Liver (tissue), 9 donors: ENCODE measurements around the gene LMF2. TPM values are rescaled to one million over a fixed set of nuclear protein-coding genes. Genes with fewer than 3 reads are reported as not detected.

Experiments used
- DNase-seq: peaks from one replicate; pipeline ENCODE4 v3.0.0-alpha.2; 2017; ENCODE audit warnings: low spot score
- H3K27ac ChIP-seq, 2 donors: one replicate each; pipeline ENCODE4 v1.7.0; 2013; ENCODE audit warnings: inconsistent platforms in 2 of 2, low read length in 2 of 2, control low read depth in 1 of 2, low read depth in 1 of 2, mild to moderate bottlenecking in 1 of 2
- H3K27me3 ChIP-seq, 4 donors: one replicate each; pipeline versions ENCODE4 v1.6.1 to v1.7.0; 2013; ENCODE audit warnings: low read length in 3 of 4, inconsistent platforms in 1 of 4, mild to moderate bottlenecking in 1 of 4, moderate library complexity in 1 of 4; ENCODE audit not compliant: control insufficient read depth in 4 of 4, insufficient read depth in 4 of 4
- H3K36me3 ChIP-seq, 4 donors: one replicate each; pipeline versions ENCODE4 v1.6.1 to v1.7.0; 2013; ENCODE audit warnings: low read length in 3 of 4, mild to moderate bottlenecking in 3 of 4, low read depth in 1 of 4, moderate library complexity in 1 of 4; ENCODE audit not compliant: control insufficient read depth in 4 of 4, insufficient read depth in 3 of 4
- H3K4me1 ChIP-seq, 4 donors: one replicate each; pipeline versions ENCODE4 v1.6.1 to v1.7.0; 2013; ENCODE audit warnings: low read length in 3 of 4, mild to moderate bottlenecking in 3 of 4, moderate library complexity in 1 of 4; ENCODE audit not compliant: control insufficient read depth in 4 of 4, insufficient read depth in 4 of 4
- H3K4me3 ChIP-seq, 3 donors: one replicate each; pipeline versions ENCODE4 v1.6.1 to v1.7.0; 2013; ENCODE audit warnings: low read length in 3 of 3, control low read depth in 1 of 3, low read depth in 1 of 3, mild to moderate bottlenecking in 1 of 3
- H3K9ac ChIP-seq, 2 donors: one replicate each; pipeline ENCODE4 v1.7.0; 2013; ENCODE audit warnings: low read length in 2 of 2, mild to moderate bottlenecking in 2 of 2, moderate library complexity in 2 of 2, control low read depth in 1 of 2, low read depth in 1 of 2
- H3K9me3 ChIP-seq, 4 donors: one replicate each; pipeline versions ENCODE4 v1.6.1 to v1.7.0; 2013; ENCODE audit warnings: low read length in 3 of 4; ENCODE audit not compliant: control insufficient read depth in 4 of 4
- ATF3 ChIP-seq: IDR thresholded peaks from 2 replicates; pipeline ENCODE4 v1.6.1; 2016; ENCODE audit warnings: antibody characterized with exemption
- CTCF ChIP-seq: fragments of 150-350 bp; IDR thresholded peaks from 2 replicates; pipeline ENCODE4 v1.5.1; 2017; ENCODE audit warnings: improper control_type of control experiment, low read depth, low read length; ENCODE audit not compliant: missing input control
- EGR1 ChIP-seq, 2 donors: IDR thresholded peaks; 2 replicates each; pipeline ENCODE4 v1.6.1; 2016 to 2018; ENCODE audit warnings: antibody characterized with exemption in 2 of 2, low read depth in 2 of 2
- FOXA1 ChIP-seq: IDR thresholded peaks from 2 replicates; pipeline ENCODE4 v1.6.1; 2016; ENCODE audit warnings: antibody characterized with exemption
- FOXA2 ChIP-seq: IDR thresholded peaks from 2 replicates; pipeline ENCODE4 v1.6.1; 2016; ENCODE audit warnings: antibody characterized with exemption
- GABPA ChIP-seq, 2 donors: IDR thresholded peaks in 1 of 2; conservative IDR thresholded peaks in 1 of 2; 2 replicates each; pipeline ENCODE4 v1.6.1; 2016; ENCODE audit warnings: antibody characterized with exemption in 2 of 2, mild to moderate bottlenecking in 1 of 2, moderate library complexity in 1 of 2
- HNF4A ChIP-seq, 2 donors: conservative IDR thresholded peaks; 2 replicates each; pipeline ENCODE4 v1.6.1; 2016; ENCODE audit warnings: antibody characterized with exemption in 2 of 2, mild to moderate bottlenecking in 2 of 2
- HNF4G ChIP-seq: IDR thresholded peaks from 2 replicates; pipeline ENCODE4 v1.6.1; 2016; ENCODE audit warnings: antibody characterized with exemption
- JUND ChIP-seq, 2 donors: IDR thresholded peaks; 2 replicates each; pipeline ENCODE4 v1.6.1; 2016; ENCODE audit warnings: antibody characterized with exemption in 2 of 2
- MAX ChIP-seq: IDR thresholded peaks from 2 replicates; pipeline ENCODE4 v1.6.1; 2016; ENCODE audit warnings: antibody characterized with exemption
- NR2F2 ChIP-seq: IDR thresholded peaks from 2 replicates; pipeline ENCODE4 v1.6.1; 2016; ENCODE audit warnings: antibody characterized with exemption
- RAD21 ChIP-seq, 2 donors: IDR thresholded peaks; 2 replicates each; pipeline ENCODE4 v1.6.1; 2016; ENCODE audit warnings: antibody characterized with exemption in 2 of 2, mild to moderate bottlenecking in 2 of 2
- REST ChIP-seq: IDR thresholded peaks from 2 replicates; pipeline ENCODE4 v1.6.1; 2016; ENCODE audit warnings: antibody characterized with exemption, mild to moderate bottlenecking
- RXRA ChIP-seq, 2 donors: IDR thresholded peaks; 2 replicates each; pipeline ENCODE4 v1.6.1; 2017 to 2018; ENCODE audit warnings: antibody characterized with exemption in 2 of 2, mild to moderate bottlenecking in 1 of 2
- SP1 ChIP-seq: IDR thresholded peaks from 2 replicates; pipeline ENCODE4 v1.6.1; 2018; ENCODE audit warnings: antibody characterized with exemption, mild to moderate bottlenecking
- YY1 ChIP-seq: IDR thresholded peaks from 2 replicates; pipeline ENCODE4 v1.6.1; 2016; ENCODE audit warnings: antibody characterized with exemption, mild to moderate bottlenecking
- WGBS: extraction: QIAGEN DNeasy Blood & Tissue Kit; methylation state at CpG from one replicate; pipeline ENCODE4 v1.1.7; 2013; 5-methylcytosine and 5-hydroxymethylcytosine counted together
- polyA plus RNA-seq, 2 donors: library from polyadenylated mRNA; stranded (reverse) in 1 of 2; unstranded in 1 of 2; fragments of 200-250 nt in 1 of 2; fragments of >200 nt in 1 of 2; fragmentation: Nextera tagmentation in 1 of 2; extraction: Ambion mirVana in 1 of 2; gene quantifications; one replicate each; pipeline versions ENCODE4 v1.2.1 to v1.2.3, GENCODE V29; 2013 to 2015
- total RNA-seq, 2 donors: library from RNA; depleted of rRNA; stranded (reverse); fragments of >200 nt; gene quantifications; one replicate each; pipeline ENCODE4 v1.2.3, GENCODE V29; 2014
- donor health status: healthy.
- donor health status: healthy.
- donor health status: healthy.
- donor health status: healthy.
- donor health status: healthy.

Gene LMF2
- total and polyA plus RNA-seq, 4 donors, result 16.7 to 35.6 (median 25.9) TPM

DNA sequence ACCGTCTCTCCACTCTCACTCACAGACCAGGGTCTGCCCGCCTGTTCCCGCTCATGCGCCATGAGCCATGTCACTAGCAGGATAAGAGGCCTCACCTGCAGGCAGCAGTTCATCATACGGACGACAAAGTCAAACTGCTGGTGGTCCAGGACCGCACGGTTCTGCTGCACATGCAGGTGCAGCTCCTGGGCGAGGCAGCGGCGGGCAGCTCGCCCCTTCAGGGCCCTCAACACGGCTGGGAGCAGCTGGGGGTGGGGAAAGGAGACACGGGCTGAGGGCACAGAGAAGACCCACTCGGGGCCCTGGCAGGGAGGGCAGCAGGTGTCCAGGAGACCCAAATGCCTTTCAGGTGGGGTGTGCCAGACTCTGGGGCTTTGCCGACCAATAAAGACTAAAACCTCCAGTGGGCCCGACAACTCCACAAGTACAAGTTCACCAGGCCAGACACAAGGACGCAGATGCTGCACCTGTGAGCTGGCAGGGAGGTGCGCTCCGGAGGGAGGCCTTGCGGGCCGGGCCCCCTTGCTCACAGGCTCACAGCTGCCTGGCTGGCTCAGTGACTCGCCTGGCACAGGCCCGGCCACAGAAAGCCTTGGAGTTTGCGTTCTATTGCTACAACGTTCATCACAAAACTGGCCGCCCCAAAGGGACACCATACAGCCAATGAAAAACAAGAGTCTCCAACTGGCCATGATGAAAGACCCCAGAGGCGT, 44.2 kb downstream of the LMF2 start (continued):
- TF ChIP-seq CTCF, result no peak
- no peak for TF ChIP-seq JUND (IDR thresholded peaks at IDR 0.05)
- no peak for TF ChIP-seq HNF4A (conservative IDR thresholded peaks at IDR 0.05)
- no peak for TF ChIP-seq NR2F2

DNA sequence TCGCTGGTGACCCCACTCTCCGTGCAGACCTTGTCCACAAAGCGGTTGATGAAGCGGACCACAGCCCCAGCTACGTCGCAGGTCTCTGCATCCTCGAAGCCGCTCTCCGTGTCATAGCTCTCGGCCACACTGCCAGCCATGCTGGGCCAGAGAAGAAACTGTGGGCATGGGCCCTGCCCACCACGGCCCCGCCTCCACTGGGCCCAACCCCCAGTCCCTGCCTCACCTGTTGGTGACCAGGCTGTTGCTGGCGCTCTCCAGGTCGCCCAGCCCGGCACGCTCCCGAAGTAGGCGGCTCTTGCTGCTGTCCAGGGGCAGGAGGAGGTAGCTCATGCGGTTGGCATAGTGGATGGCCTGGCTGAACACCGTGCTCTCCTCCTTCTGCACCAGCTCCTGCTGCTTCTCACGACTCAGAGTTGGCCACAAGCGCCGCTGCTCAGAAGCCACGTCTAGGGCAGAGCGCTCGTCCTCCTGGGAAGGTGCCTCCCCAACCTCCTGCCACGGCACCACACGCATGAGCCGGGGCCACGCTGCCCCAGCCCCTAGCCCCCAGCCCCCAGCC, 45.4 kb downstream of the LMF2 start:
- Histone ChIP-seq H3K4me1 (no peaks in the 10 kb centered on the region), H3K27me3 (no peaks in the 10 kb centered on the region), H3K9me3 (no peaks in the 10 kb centered on the region), H3K4me3 (no peak overlapping the region), H3K27ac (no peak overlapping the region), H3K9ac (no peak overlapping the region), H3K36me3 (peaks cover 24 to 92% (median 37%) of the 10 kb centered on the region in 4 donors)
- DNase-seq, result no peak
- TF ChIP-seq EGR1 (IDR thresholded peaks at IDR 0.05; ENCODE audit: low read depth in 2 of 2), result no peak
- no peak for TF ChIP-seq RAD21 (IDR thresholded peaks at IDR 0.05)
- WGBS, result 97% methylated on average over 30 of the region's 30 CpGs

GRCh38 chr22:50461536-50461935, 46.0 kb downstream of the LMF2 start:
- H3K36me3 ChIP-seq, result peaks cover 20 to 91% (median 34%) of the 10 kb centered on the region in 4 donors
- no peak for DNase-seq
- no peaks in the 10 kb centered on the region for H3K4me1 ChIP-seq
- H3K4me3 ChIP-seq, result no peak overlapping the region
- no peaks in the 10 kb centered on the region for H3K9me3 ChIP-seq
- H3K27me3 ChIP-seq, result no peaks in the 10 kb centered on the region
- TF ChIP-seq MAX, result no peak
- H3K27ac ChIP-seq, result no peak overlapping the region
- H3K9ac ChIP-seq, result no peak overlapping the region
- 97% methylated on average over 26 of the region's 26 CpGs for WGBS

- no peaks in the 10 kb centered on the region for H3K4me1 ChIP-seq
- DNase-seq, result no peak
These were observed 46.6 kb downstream of the LMF2 start for GRCh38 chr22:50460938-50461337.

More at GRCh38 chr22:50460938-50461337, 46.6 kb downstream of the LMF2 start:
- no peak overlapping the region for H3K27ac ChIP-seq
- peaks cover 21 to 89% (median 31%) of the 10 kb centered on the region in 4 donors for H3K36me3 ChIP-seq
- 93% methylated on average over 17 of the region's 17 CpGs for WGBS
- no peak for TF ChIP-seq SP1
- no peak for TF ChIP-seq YY1
- TF ChIP-seq HNF4G, result no peak
- TF ChIP-seq FOXA2, result no peak
- TF ChIP-seq FOXA1, result no peak
- TF ChIP-seq REST, result no peak
- TF ChIP-seq RXRA (IDR thresholded peaks at IDR 0.05), result no peak
- TF ChIP-seq GABPA (IDR thresholded peaks at IDR 0.05 in 1 of 2, conservative IDR thresholded peaks at IDR 0.05 in 1 of 2), result no peak
- TF ChIP-seq HNF4A (conservative IDR thresholded peaks at IDR 0.05), result no peak
- TF ChIP-seq CTCF, result no peak
- TF ChIP-seq JUND (IDR thresholded peaks at IDR 0.05), result no peak
- no peak for TF ChIP-seq MAX
- no peak for TF ChIP-seq ATF3
- no peak overlapping the region for H3K9ac ChIP-seq
- no peaks in the 10 kb centered on the region for H3K27me3 ChIP-seq
- H3K9me3 ChIP-seq, result no peaks in the 10 kb centered on the region
- H3K4me3 ChIP-seq, result no peak overlapping the region
